ENCODE measurements around the gene NUDT22. TPM values are rescaled to one million over a fixed set of nuclear protein-coding genes. Genes with fewer than 3 reads are reported as not detected.

Gene NUDT22
- total RNA-seq, 4 donors from 2014 or later, result 22.8 to 47.8 (median 38.0) TPM

GRCh38 chr11:64268025-64268892, 42.2 kb downstream of the NUDT22 start:
- ATAC-seq (ENCODE audit: low FRiP score) (no peak), DNase-seq (ENCODE audit: low spot score) (no peak)
- no peak for TF ChIP-seq CTCF (IDR thresholded peaks at IDR 0.05)

- ATAC-seq (ENCODE audit: low FRiP score) (no peak), DNase-seq (ENCODE audit: low spot score) (no peak)
- TF ChIP-seq CTCF (IDR thresholded peaks at IDR 0.05), result no peak
These were observed 42.9 kb downstream of the NUDT22 start for GRCh38 chr11:64268893-64269539.

- TF ChIP-seq CTCF (IDR thresholded peaks at IDR 0.05), result no peak
- peak; percentile 88 for DNase-seq (ENCODE audit: low spot score)
- peak; percentile 94 for ATAC-seq (ENCODE audit: low FRiP score)
These were observed 43.6 kb downstream of the NUDT22 start for GRCh38 chr11:64269540-64270220.

- DNase-seq (ENCODE audit: low spot score) (no peak), ATAC-seq (ENCODE audit: low FRiP score) (no peak)
- no peak for TF ChIP-seq CTCF (IDR thresholded peaks at IDR 0.05)
These were observed 49.1 kb downstream of the NUDT22 start for GRCh38 chr11:64275031-64275800.

GRCh38 chr11:64275841-64276240, 49.8 kb downstream of the NUDT22 start:
- no peak for TF ChIP-seq CTCF (IDR thresholded peaks at IDR 0.05)
- no peak for DNase-seq (ENCODE audit: low spot score)
- no peak for ATAC-seq (ENCODE audit: low FRiP score)

DNA sequence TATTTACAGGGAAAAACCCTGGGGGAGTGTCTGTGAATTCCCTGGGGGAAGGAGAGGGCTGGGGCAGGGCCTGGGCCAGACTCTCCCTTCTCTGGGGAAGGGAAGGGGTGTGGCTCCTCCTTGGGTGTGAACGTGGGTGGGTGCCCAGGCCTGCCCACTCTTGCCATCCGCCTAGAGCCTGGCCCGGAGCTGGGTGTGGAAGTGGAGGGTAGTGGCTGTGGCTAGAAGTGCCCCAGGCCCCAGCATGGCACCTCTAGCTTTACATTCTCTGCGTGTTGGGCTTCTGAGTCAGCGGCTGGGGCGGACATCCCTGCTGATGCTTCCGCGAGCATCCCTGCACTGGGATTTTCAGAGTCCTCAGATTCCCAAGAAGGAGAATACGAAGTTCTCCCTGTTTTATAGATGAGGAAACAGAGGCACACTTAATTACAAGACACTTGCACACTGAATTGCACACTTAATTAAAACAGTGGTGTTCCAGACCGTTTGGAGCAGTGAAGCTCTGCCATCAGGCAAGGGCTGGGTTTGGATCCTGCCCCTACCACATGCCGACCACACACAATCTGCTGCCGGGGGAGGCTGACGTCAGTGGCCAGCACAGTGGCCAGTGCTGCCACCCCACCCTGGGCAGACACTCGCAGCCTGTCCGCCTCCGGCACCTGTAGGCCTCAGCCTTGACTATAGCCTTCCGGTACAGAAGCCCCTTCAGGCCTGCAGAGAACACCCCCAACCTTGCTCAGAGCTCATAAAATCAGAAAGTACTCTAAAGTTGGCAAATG, 50.8 kb downstream of the NUDT22 start:
- DNase-seq (ENCODE audit: low spot score), result no peak
- no peak for TF ChIP-seq CTCF (IDR thresholded peaks at IDR 0.05)
- ATAC-seq (ENCODE audit: low FRiP score), result peak; percentile 67

Data from omental fat pad (tissue), 4 donors.